Stimulated activated CD8-positive, alpha-beta memory T cell treated with anti-CD3 and anti-CD28 coated beads, Interleukin-12 subunit alpha, Interleukin-12 subunit beta, amount 100 ng/mL, for 24 hours (primary cell): ENCODE results near the gene TMEM117.
"Not testable (repeated sequence)": the region's sequence is repeated elsewhere in the genome, so short reads cannot be mapped to it uniquely, and the experiment has no call there.

Source experiments
- DNase-seq: peaks from one replicate; pipeline ENCODE4 v3.0.0-alpha.2; 2020; ENCODE audit errors: extremely low read depth

Gene TMEM117

DNA sequence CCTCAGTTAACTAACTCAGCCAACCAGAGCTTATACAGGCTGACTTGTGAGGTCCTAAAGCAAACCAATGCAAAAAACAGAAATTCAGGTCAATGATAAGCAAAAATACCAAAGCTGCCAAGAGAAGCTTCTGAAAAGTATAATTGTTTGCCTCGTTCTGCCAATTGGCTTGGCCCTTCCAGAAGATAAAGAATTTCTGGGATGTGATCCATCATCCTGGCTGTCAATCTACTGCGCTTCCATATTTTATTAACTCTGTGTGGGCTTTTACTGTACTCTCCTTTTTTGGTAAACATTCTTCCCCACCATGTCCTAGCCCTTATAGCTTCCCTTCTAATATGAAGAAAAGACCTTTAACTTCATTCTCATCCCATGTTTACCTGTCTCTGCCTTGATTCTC is 387.9 kb downstream of the TMEM117 start:
- no peak for DNase-seq

GRCh38 chr12:44224399-44225148 is 388.7 kb downstream of the TMEM117 start:
- DNase-seq, result no peak

- DNase-seq, result no peak
These were observed 389.2 kb downstream of the TMEM117 start for GRCh38 chr12:44225149-44225510.

DNA sequence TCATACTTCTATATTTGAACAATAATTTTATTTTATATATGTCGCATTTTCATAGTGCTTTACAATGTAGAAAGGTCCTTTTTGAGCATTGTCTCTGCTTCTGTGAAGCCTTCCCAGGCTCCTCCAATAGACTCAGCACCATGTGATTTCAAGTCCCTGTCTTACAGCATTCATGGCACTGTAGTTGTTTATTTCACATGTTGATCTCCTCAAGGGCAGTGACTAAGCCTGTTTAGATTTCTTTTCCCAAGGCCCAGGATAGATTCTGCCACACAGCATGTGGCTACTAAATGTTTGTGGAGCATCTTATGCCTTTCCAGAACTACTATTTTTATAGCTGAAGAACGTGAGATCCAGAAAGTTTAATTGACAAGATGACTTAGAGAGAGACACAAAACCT is 391.7 kb downstream of the TMEM117 start:
- DNase-seq, result no peak

DNA sequence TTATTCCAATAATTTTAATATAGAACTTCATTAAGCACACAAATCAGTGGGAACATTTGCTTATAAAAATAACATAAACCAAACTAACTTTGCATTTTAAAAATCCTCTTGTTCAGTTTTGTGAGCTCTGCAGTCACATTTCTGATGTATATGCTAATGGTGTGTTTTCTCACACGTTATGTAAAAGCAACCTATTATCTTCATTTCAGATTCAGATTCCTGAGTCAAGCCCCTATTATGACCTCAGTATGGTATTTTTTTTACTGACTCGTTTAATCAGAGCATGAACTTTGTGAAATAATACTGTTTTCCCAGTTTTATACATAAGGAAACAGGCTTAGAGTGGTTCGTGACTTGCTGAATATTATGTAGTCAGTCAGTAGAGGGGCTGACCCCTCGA is 394.0 kb downstream of the TMEM117 start:
- DNase-seq, result no peak

- no peak for DNase-seq
These were observed 399.8 kb downstream of the TMEM117 start for GRCh38 chr12:44235674-44236073.

DNA sequence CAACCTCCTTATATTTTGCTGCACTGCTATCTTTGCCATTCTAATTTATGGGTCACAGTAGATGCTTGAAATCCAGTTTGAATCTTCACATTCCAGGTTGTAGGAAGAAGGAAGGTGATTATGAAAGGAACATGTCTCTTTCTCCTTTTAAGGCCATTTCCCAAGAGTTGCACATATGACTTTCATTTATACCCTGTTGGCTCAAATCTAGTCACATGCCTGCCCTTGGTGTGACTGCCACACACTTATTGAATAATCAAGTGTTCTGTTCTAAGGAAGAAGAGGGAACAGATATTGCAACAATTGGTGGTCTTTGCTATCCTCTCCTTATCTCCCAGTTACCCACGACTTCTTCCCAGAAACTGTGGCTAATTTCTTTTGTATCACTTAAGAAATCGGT is 404.3 kb downstream of the TMEM117 start:
- DNase-seq, result no peak

DNA sequence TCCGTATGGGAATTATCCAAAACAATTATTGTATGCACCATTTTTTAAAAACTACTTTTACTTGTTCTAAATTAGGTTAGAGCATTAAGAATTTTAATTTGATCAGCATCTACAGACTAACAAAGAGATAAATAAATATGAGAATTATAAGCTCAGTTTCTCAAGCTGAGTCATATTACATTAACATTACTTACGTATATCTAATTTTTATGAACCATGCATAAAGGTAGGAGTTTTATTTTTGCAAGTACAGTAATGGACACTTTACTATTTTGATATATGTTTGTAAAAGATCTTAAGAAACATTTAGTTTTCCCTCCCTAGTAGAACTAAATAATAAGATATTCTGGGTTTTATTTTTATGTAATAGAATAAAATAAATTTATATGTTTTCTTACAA is 410.1 kb downstream of the TMEM117 start:
- no peak for DNase-seq

GRCh38 chr12:44246482-44247105 is 410.7 kb downstream of the TMEM117 start:
- DNase-seq, result no peak

DNA sequence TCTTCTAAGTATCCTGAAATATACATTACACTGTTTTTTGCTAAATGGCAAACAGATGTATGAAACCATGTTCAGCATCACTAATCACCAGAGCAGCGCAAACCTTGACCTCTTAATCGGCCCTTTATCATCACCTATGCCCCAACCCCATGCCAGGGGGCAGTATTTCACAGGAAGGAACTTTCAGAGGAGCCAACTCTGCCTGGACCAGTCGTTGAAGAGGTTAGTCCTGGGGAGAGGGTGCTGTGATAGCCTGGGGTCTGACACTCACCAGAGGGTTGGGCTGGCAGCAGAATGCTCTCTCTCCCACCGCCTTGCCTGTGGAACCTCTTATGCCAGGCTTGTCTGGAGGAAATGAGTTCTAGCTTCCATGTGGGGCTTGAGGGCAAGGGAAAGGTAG is 411.7 kb downstream of the TMEM117 start:
- no peak for DNase-seq

DNA sequence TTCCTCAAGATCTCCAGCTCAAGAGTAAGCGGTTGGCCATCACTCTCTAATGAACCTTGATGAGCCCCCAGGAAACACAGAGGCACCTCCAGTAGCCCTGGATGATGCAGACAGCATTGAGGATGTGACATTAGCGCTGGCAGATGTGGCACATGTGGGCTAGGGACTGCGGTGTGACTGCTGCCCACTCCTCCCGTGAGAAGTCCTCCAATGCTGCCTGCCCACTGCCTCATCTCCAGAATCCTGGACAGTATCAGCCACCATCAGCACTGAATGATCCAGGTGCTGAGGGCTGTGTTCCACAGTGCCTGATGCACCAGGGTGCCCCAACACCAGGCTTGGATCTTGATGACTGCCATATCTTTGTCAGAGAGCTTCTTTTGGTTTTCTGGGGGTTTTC is 412.6 kb downstream of the TMEM117 start:
- no peak for DNase-seq

DNA sequence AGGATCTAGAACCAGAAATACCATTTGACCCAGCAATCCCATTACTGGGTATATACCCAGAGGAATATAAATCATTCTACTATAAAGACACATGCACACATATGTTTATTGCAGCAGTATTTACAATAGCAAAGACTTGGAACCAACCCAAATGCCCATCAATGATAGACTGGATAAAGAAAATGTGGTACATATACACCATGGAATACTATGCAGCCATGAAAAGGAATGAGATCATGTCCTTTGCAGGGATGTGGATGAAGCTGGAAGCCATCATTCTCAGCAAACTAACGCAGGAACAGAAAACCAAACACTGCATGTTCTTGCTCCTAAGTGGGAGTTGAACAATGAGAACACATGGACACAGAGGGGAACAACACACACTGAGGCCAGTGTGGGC is 414.6 kb downstream of the TMEM117 start:
- DNase-seq, result not testable (repeated sequence)

DNA sequence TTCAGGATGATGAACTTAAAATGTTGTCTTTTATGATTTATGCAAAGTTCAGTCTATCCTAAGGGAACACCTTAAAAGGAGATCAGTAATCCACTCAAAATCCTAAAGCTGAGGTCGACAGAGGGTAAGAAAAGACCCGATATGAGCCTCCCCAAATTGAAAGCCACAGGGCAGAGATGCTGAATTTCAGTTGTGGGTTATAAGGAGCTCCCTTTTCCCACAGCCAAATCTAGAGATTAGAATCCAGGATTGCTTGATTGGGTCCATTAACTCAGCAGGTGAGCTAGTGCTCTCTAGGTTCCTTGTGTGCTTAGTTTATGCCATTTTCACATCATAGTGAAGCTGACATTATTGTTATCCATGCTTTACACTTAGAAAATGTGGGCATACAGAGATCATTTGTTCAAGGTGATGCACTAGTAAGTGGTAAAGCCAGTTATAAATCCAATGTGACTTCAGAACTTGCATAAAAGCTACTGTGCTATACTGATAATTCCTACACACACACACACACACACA is 417.5 kb downstream of the TMEM117 start:
- no peak for DNase-seq

DNA sequence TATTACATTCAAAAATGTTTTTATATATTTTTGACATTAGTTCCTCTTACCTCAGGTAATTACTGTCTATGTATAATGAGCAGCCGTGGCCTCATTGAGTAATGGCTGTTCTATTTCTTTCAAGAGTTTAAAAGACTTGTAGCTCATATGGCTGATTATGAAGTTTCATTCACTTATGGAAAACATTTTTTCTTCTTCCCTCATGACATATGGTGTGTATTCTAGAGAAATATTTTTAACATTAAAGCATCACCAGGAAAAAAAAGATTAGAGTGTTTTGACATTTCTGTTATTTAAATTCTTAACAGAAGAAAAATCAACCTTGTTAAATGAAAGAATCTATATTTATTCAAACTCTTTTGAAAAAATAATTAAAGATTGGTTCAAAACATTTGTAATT is 422.4 kb downstream of the TMEM117 start:
- DNase-seq, result no peak

DNA sequence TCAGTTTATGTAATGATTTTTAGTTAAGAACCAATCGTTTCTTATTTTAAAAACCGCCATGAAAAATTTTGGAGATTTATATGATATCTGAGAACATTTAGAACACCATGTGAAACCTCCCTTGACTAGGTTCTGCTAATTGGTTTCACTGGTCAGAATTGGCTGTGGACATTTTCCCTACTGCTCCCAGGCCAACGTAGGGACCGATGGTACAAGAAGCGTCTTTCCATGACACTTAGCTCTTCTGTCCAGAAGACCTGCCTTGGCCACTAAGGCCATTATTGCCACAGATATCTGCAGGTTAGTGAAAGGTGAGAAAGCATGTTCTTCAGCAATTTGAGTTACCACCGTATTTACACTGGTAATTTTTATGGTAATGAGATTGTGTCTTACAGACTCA is 424.0 kb downstream of the TMEM117 start:
- DNase-seq, result no peak

- no peak for DNase-seq
These were observed 424.7 kb downstream of the TMEM117 start for GRCh38 chr12:44260581-44260980.

- no peak for DNase-seq
These were observed 449.6 kb downstream of the TMEM117 start for GRCh38 chr12:44285321-44285960.

GRCh38 chr12:44286336-44286735 is 450.5 kb downstream of the TMEM117 start:
- DNase-seq, result no peak

- DNase-seq, result no peak
These were observed 451.1 kb downstream of the TMEM117 start for GRCh38 chr12:44286821-44287505.

GRCh38 chr12:44287545-44287944 is 451.7 kb downstream of the TMEM117 start:
- no peak for DNase-seq

DNA sequence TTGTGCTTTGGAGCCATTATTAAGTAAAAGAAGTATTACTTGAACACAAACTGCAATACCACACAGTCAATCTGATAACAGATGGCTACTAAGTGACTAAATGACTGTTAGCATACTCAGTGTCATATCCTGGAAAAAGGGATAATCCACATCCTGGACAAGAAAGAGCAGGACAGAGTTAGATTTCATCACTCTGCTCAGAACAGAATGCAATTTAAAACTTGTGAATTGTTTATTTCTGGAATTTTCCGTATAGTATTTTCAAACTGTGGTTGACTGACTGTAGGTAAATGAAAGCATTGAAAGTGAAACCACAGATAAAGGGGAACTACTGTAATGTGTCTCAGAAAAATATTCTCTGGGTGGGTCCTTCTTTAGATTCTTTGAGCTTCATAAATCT is 458.8 kb downstream of the TMEM117 start:
- no peak for DNase-seq

- no peak for DNase-seq
These were observed 460.2 kb downstream of the TMEM117 start for GRCh38 chr12:44295958-44296623.
